H1 (cell line): ENCODE data around the gene TNIK. TPM values are rescaled to one million over a fixed set of nuclear protein-coding genes. Genes with fewer than 3 reads are reported as not detected.

Experiments
- BACH1 ChIP-seq: IDR thresholded peaks from 2 replicates; pipeline ENCODE4 v1.6.1; 2012; ENCODE audit warnings: low read length, improper control_type of control experiment
- CHD7 ChIP-seq: fragments of 300-600 bp; sonication (generic); IDR thresholded peaks from 2 replicates; pipeline ENCODE4 v1.7.1; 2012; ENCODE audit warnings: low read length, moderate library complexity, mild to moderate bottlenecking, inconsistent platforms; ENCODE audit not compliant: insufficient replicate concordance
- SRF ChIP-seq: IDR thresholded peaks from 2 replicates; pipeline ENCODE4 v1.6.1; 2011; ENCODE audit warnings: mild to moderate bottlenecking, low read depth, low read length, moderate library complexity
- TEAD4 ChIP-seq: IDR thresholded peaks from 2 replicates; pipeline ENCODE4 v1.6.1; 2012; ENCODE audit warnings: low read depth, low read length, inconsistent platforms, mixed read lengths
- polyA plus RNA-seq, 7 experiments: library from polyadenylated mRNA; depleted of rRNA in 3 of 7; stranded (reverse) in 5 of 7; unstranded in 2 of 7; fragments of >200 nt in 5 of 7; fragments of 200-250 nt in 2 of 7; gene quantifications; 1 replicate in 5 of 7; 2 replicates in 1 of 7; 4 replicates in 1 of 7; pipeline versions ENCODE4 v1.2.1 to v1.2.3, GENCODE V29; 2011 to 2013; ENCODE audit warnings: missing spikeins in 2 of 7, mixed read lengths in 2 of 7
- total RNA-seq: library from RNA; stranded (reverse); fragmentation: NEBNext Ultra II Directional; extraction: Animal tissue kit (Norgen Biotek cat#: 25700); gene quantifications from 2 replicates; pipeline ENCODE4 v1.2.1, GENCODE V29; 2021

Gene TNIK
- total and polyA plus RNA-seq, 2 of the 8 experiments (the other 6 are each of a cell fraction or from before 2014, with no cell fraction given), result 7.4 to 42.0 TPM

GRCh38 chr3:171397089-171397488, 63.1 kb downstream of the TNIK start (continued):
- TF ChIP-seq TEAD4, result no peak
- TF ChIP-seq BACH1, result no peak
- no peak for TF ChIP-seq CHD7
- TF ChIP-seq SRF, result no peak
